ENCODE results near the gene MAP3K19.

MAP3K19 gene

GRCh38 chr2:134932864-134933526 is 114.3 kb downstream of the MAP3K19 start:
- DNase-seq (ENCODE audit: low spot score) = no peak

GRCh38 chr2:134927195-134927594 is 120.1 kb downstream of the MAP3K19 start:
- DNase-seq (ENCODE audit: low spot score) = no peak

- no peak for DNase-seq (ENCODE audit: low spot score)
These were observed 120.9 kb downstream of the MAP3K19 start for GRCh38 chr2:134926231-134926931.

GRCh38 chr2:134924912-134925311 is 122.3 kb downstream of the MAP3K19 start:
- no peak for DNase-seq (ENCODE audit: low spot score)

- DNase-seq (ENCODE audit: low spot score) = peak; percentile 34
These were observed 127.7 kb downstream of the MAP3K19 start for GRCh38 chr2:134919341-134920210.

- peak; percentile 100 for DNase-seq (ENCODE audit: low spot score)
These were observed 128.5 kb downstream of the MAP3K19 start, which contains the start of gene CCNT2 for GRCh38 chr2:134918526-134919340. Gene CCNT2 (plus strand): TSS chr2:134918822. CDS start chr2:134918855, 33 bp downstream.

- no peak for DNase-seq (ENCODE audit: low spot score)
These were observed 129.2 kb downstream of the MAP3K19 start for GRCh38 chr2:134917888-134918525.

GRCh38 chr2:134917360-134917865 is 129.8 kb downstream of the MAP3K19 start:
- DNase-seq (ENCODE audit: low spot score) = no peak

Data from CD4-positive, alpha-beta T cell treated with Interleukin-15 for 4 hours (primary cell).